ENCODE measurements around the gene RNF208. TPM values are rescaled to one million over a fixed set of nuclear protein-coding genes. Genes with fewer than 3 reads are reported as not detected.

Gene RNF208
- total and polyA plus RNA-seq, 2 experiments from 2014 or later = 1.4 to 5.6 TPM

DNA sequence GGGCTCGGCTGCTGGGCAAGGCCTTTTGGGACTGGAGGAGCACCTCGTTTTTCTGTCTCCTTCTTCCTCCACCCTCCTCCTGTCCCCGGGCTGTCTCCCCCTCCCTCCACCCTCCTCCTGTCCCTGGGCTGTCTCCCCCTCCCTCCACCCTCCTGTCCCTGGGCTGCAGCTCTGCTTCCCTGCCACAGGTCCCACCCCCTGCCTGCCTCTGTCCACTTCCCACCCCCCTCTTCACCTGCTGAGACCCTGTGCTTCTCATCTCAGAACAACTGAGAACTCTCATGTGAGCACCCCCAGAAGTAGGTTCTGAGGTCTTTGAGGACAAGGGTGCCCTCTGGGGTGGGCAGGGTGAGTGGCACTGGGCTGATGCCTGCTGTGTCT lies 49.6 kb upstream of the RNF208 start (continued):
- TF ChIP-seq EZH2 (IDR thresholded peaks at IDR 0.05; ENCODE audit: low read depth, unreplicated experiment) (no peak), EZH2phosphoT487 (IDR thresholded peaks at IDR 0.05; ENCODE audit: unreplicated experiment) (no peak), CREB1 (CRISPR knock-in tag; IDR thresholded peaks at IDR 0.05; ENCODE audit: low read depth) (no peak)
- TF ChIP-seq, protein P1, sequence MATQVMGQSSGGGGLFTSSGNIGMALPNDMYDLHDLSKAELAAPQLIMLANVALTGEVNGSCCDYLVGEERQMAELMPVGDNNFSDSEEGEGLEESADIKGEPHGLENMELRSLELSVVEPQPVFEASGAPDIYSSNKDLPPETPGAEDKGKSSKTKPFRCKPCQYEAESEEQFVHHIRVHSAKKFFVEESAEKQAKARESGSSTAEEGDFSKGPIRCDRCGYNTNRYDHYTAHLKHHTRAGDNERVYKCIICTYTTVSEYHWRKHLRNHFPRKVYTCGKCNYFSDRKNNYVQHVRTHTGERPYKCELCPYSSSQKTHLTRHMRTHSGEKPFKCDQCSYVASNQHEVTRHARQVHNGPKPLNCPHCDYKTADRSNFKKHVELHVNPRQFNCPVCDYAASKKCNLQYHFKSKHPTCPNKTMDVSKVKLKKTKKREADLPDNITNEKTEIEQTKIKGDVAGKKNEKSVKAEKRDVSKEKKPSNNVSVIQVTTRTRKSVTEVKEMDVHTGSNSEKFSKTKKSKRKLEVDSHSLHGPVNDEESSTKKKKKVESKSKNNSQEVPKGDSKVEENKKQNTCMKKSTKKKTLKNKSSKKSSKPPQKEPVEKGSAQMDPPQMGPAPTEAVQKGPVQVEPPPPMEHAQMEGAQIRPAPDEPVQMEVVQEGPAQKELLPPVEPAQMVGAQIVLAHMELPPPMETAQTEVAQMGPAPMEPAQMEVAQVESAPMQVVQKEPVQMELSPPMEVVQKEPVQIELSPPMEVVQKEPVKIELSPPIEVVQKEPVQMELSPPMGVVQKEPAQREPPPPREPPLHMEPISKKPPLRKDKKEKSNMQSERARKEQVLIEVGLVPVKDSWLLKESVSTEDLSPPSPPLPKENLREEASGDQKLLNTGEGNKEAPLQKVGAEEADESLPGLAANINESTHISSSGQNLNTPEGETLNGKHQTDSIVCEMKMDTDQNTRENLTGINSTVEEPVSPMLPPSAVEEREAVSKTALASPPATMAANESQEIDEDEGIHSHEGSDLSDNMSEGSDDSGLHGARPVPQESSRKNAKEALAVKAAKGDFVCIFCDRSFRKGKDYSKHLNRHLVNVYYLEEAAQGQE (IDR thresholded peaks at IDR 0.05; ENCODE audit: unreplicated experiment) = no peak

DNA sequence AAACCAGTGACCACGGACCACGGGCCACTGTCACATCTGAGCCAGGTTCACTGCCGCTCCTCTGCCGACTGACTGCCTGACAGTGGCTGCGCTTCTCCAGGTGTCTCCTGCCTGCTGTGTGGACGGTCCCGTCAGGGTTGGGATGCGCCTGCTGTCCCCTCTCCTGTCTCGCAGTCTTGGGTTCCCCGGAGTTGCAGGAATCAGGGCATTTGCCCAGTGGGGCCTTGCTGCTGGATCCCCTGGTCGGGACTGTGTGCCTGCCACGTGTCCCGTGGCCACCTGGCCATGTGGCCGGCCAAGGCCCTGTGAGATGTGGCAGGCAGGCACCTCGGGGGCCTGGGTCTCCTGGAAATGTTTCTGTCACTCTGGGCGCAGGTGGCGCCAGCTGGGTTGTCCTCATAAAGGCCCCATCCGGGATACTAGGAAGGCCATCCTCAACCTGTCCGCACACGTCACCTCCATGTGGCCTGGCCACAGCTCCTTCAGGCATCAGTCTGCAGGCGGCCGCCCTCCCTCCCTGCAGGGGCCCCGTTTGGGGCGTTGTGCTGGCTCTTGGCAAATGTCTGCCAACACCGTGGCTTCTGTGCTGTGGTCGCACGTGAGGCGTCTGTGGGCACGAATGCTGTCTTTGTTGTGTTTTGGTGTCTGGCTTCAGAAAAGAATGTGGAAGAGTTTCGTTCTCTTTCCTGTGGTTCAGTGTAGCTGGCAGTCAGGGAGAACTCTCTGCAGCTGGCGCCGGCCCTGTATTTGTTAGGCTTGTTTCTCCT lies 49.1 kb upstream of the RNF208 start:
- H3K4me3 Mint-ChIP-seq = no peak overlapping the region
- 0 out of 2 replicates have a peak, but pooled peaks cover 9% of the 10 kb centered on the region for H4K20me1 ChIP-seq (replicated peaks; ENCODE audit: insufficient read depth)
- no peak overlapping the region for H2AFZ ChIP-seq
- peaks cover under 1% of the 10 kb centered on the region; the same call in 1 of the 2 replicates for H3K4me1 ChIP-seq (ENCODE audit: insufficient read depth)
- H3K27me3 Mint-ChIP-seq (ENCODE audit: insufficient read depth, low read depth, poor library complexity) = peaks cover 29% of the 10 kb centered on the region
- H3K79me2 ChIP-seq (replicated peaks; ENCODE audit: insufficient read depth) = no peaks in the 10 kb centered on the region
- H3K9me3 Mint-ChIP-seq = no peaks in the 10 kb centered on the region; the same call in 2 of the 3 replicates
- peaks cover 31% of the 10 kb centered on the region for H3K36me3 Mint-ChIP-seq (ENCODE audit: low read depth)
- no peak for DNase-seq (ENCODE audit: low spot score)
- no peaks in the 10 kb centered on the region for H3F3A ChIP-seq (replicated peaks; ENCODE audit: low read depth)
- TF ChIP-seq, protein P1 (IDR thresholded peaks at IDR 0.05; ENCODE audit: unreplicated experiment) = no peak
- TF ChIP-seq STAT1 (IDR thresholded peaks at IDR 0.05; ENCODE audit: unreplicated experiment) (no peak), EZH2 (IDR thresholded peaks at IDR 0.05; ENCODE audit: low read depth, unreplicated experiment) (no peak), JUNB (IDR thresholded peaks at IDR 0.05; ENCODE audit: unreplicated experiment) (no peak), NANOG (IDR thresholded peaks at IDR 0.05; ENCODE audit: borderline replicate concordance) (no peak), ZNF331 (CRISPR knock-in tag; IDR thresholded peaks at IDR 0.05; ENCODE audit: low read depth) (no peak), EZH2phosphoT487 (IDR thresholded peaks at IDR 0.05; ENCODE audit: unreplicated experiment) (no peak), CREB1 (CRISPR knock-in tag; IDR thresholded peaks at IDR 0.05; ENCODE audit: low read depth) (no peak)
- TF ChIP-seq, protein P2, sequence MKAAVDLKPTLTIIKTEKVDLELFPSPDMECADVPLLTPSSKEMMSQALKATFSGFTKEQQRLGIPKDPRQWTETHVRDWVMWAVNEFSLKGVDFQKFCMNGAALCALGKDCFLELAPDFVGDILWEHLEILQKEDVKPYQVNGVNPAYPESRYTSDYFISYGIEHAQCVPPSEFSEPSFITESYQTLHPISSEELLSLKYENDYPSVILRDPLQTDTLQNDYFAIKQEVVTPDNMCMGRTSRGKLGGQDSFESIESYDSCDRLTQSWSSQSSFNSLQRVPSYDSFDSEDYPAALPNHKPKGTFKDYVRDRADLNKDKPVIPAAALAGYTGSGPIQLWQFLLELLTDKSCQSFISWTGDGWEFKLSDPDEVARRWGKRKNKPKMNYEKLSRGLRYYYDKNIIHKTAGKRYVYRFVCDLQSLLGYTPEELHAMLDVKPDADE (IDR thresholded peaks at IDR 0.05) = no peak
- H3K36me3 ChIP-seq (ENCODE audit: insufficient read depth) = peaks cover 10% of the 10 kb centered on the region; the same call in 1 of the 2 replicates
- H3K27ac Mint-ChIP-seq = no peak overlapping the region
- no peak overlapping the region; the same call in 1 of the 2 replicates for H3K27ac ChIP-seq (ENCODE audit: low read depth)
- H3K4me2 ChIP-seq = no peak overlapping the region
- peaks cover 29% of the 10 kb centered on the region for H3K4me1 Mint-ChIP-seq
- H3K27me3 ChIP-seq (ENCODE audit: insufficient read depth) = no peaks in the 10 kb centered on the region
- H3K9me2 ChIP-seq (ENCODE audit: insufficient read depth) = no peaks in the 10 kb centered on the region
- ATAC-seq = no peak
- H3K4me3 ChIP-seq = no peak overlapping the region

Measured in GM23338 (cell line).